NCI-H524 (cell line): ENCODE measurements around the gene P2RX6.
A peak's percentile ranks its signal among the peaks of the same experiment; 100 is the strongest.

Experiments
- DNase-seq, 2 experiments: peaks; one replicate each; lab custom pipeline; 2025; lab: John Stamatoyannopoulos, UW

Gene P2RX6

DNA sequence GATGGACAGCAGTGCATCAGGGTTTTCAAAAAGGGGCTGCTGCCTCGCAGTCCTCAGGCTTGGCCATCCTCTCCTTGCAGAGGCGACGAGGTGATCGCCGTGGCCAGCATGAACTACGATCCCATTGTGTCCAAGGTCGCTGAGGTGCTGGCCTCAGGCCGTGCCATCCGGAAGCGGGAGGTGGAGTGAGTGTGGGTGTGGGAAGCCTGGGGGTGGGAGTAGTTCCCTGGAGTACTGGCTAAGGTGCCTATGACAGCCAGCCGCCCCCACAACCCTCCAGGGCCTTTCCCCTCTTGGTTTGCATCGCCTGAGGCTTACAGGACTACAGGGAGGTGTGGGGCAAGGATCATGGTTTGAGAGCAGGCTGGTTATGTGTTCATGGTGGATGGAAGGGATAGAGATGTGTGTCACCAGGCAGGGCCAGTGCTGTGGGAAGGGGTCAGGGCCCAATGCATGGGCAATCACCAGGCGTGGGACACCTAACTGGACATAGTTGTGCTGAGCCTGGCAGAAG is 35.0 kb upstream of the P2RX6 start:
- DNase-seq, result no peak

DNA sequence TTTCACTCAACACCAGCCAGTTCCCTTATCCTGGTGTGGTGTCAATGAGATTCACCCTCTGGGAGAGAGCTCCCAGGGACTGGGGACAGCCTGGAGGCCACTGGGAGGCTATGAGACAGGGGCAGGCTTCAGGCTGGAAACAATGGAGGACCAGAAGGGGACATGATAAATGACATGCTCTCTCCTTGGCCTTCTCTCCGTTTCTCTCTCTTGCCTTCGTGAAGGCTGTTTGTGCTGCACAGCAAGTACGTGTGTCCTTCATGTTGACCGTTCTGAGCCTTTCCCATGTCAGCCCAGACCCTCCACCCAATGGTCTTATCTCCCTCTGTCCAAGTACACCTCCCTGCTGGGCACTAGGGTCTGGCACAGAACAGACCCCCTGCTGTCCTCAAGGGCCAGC is 34.4 kb upstream of the P2RX6 start:
- DNase-seq, result no peak

DNA sequence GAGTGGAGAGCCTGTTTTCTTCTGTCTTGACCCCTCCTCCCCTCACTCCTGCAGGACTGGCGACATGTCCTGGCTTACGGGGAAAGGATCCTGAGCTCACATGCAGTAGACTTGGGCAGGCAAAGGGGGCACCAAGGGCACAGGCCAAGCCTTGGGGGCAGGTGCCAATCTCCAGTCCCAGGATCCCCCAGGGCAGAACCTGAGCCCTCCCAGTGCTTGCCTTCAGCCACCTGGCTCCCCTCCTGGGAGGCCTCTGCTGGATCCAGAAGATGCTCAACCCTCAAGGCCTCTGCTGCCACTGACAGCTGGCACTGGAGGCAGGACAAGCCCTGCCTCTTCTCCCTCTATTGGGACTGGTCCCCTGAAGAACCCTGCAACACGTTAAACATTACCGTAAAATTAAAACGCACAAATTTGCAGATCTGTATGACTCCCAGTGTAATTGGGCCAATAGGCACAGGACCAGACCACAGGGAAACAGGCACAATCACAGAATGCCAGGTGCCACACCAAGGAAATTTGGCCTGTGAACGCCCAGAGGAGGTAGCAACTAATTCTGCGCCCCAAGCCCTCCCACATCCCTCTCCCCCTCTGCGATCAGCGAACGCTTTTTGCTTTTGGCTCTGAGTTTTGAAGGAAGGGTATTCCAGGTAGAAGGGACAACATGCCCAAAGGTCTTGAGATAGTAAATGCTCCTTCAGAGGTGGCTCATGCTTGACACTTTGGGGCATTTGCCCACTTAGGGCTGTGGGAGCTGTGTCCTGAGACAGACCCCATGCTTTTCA is 33.8 kb upstream of the P2RX6 start:
- peak in 1 of 2 experiments; percentile 53 for DNase-seq

DNA sequence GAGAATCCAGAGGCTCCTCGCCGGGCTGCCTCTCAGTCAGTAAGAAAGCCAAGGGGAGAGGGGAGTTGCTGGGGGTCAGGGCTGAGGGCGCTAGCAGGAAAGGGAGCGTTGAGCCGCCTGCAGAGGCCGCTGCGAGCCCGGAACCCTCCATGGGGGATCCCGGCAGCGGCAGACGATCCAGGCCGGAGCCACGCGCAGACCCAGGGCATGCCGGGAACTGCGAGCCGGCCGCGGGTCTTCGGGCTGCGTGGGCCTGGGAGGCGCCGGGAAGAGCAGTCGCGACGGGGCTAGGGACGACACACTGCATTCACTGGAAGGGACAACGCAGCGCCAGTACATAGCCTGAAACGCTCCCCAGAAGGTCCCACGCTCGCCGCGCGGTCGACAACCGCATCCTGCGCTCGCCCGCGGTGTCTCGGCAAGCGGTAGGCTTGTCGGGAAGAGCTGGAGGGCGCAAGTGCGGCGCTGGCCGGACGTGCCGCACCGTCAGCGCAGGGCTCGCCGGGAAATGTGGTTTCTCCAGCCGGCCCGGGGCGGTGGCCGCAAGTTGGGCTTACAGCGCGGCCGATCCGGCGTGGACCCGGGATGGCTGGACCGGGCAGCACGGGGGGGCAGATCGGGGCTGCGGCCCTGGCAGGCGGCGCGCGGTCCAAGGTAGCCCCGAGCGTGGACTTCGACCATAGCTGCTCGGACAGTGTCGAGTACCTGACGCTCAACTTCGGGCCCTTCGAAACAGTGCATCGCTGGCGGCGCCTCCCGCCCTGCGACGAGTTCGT is 33.0 kb upstream of the P2RX6 start, which contains the start of gene LZTR1:
Gene LZTR1, plus strand, starts transcription at position 511 of the 776 bp plus-strand sequence. Its CDS starts 75 bp downstream, at position 586.
- DNase-seq, result peak in 1 of 2 experiments; percentile 80

DNA sequence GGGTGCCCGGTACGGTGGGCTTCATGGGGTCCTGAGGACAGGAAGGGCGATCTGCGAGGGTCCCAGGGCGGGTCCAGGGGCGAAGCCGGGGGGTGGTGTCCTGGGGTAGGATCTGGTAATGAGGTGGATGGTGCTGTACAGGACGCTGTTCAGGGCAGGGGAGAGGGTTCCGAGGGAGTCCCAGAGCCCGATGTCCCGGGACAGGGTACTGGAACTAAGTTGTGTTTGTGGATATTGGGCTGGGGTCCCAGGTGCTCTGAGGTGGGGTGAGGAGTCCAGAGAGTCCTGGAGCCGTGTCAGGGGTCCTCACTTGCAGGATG is 32.4 kb upstream of the P2RX6 start:
- no peak for DNase-seq

DNA sequence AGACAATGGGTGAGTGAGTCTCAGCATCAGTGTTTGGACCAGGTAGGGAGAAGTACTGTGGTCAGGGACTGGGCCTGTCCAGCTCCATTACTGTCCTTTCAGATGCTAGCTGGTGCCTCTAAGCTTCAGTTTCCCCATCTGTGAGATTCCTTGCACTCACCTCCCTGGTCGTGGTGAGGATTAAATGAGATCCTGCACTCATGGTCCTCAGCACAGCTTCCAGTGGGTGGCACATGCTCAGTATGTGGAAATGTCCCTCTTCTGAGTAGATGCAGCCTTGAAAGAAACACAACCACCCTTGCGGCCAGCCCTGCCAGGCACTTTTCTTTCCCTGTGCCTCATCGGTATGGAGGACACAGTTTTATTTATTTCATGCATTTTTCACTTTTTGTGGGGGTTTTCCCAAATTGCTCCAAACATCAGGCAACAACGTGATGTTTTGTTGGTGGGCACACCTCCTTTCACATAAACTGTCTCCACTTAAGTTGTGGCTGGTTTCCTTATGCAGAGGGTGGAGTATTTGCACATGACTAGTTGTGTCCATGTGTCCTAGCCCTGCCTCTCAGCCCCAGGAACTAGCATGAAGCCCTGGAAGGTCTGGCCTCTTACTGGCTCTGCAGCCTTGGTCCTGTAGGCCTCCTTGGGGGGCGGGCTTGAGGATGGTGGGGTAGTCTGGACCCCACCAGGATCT is 31.7 kb upstream of the P2RX6 start:
- DNase-seq, result no peak

DNA sequence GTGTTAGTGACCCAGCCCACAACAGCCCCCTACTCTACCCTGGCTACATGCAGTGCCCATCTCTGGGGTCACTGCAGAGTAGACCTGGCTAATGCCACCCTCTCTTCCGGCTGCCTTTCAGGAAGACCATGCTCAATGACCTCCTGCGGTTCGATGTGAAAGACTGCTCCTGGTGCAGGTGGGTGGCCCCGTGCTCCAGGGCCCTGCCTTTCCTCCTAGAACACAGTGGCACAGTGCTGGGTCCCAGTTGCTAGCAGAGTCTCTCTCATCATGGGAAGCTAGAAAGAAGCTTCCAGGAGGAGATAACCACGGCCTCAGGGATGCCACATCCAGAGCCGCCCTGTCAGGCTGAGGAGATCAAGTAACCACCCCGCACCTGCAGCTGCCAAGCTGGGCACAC is 29.2 kb upstream of the P2RX6 start:
- DNase-seq, result no peak

DNA sequence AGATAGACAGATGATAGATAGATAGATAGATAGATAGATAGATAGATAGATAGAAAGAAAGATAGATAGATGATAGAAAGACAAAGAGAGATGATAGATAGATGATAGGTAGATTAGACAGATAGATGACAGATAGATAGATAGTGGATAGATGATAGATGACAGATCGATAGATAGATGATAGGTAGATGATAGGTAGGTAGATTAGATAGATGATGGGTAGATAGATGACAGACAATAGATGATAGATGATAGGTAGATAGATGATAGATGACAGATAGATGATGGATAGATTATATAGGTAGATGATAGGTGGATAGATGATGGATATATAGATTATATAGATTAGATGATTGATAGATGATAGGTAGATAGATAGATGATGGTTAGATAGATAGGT is 28.6 kb upstream of the P2RX6 start:
- no peak for DNase-seq

DNA sequence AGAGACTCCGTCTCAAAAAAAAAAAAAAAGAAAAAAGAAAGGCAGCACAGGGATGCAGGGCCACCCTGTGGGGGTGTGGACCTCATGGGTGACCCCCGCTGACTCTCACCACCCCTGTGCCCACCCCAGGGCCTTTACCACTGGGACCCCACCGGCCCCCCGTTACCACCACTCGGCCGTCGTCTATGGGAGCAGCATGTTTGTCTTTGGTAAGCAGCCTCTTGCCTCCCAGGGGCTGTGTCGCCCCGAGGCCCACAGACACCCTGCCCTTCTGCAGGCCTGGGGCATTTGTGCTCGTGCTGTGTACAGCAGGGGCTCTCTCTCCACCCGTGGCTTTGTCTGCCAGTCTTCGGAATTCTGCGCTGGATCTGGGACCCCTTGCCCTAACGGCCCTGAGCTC is 27.6 kb upstream of the P2RX6 start:
- DNase-seq, result no peak

DNA sequence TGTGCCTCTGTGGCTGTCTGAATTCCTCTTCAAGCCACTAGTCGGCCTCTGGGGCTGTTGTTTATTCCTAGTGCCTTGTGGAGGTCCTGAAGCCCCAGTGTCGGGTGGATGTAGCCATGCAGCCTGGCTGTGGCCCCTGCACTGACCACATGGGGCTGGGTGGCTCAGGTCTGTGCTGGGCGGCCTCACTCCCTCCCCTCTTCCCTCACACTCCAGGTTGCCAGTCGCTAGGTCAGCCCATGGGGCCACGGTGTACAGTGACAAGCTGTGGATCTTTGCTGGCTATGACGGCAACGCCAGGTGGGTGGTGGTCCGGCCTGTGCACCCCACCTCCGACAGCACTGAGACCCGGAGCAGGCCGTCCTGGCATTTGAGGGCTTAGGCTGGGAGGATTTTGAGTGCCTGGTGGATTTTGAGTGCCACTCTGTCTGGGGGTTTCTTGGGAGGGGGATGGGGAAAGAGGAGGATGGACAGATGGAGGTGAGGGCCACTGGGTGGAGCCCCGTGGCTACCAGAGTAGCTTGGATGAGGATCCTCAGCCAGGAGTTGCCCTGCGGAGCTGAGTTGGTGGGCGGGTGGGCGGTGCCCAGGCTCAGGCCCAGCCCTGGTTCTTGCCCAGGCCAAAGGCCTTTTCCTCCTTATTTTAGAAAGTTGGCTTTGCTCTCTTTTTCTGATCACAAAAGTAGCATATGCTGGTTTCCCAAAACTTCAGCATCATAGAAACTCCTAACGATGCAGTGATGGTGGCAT is 26.2 kb upstream of the P2RX6 start:
- DNase-seq, result no peak

DNA sequence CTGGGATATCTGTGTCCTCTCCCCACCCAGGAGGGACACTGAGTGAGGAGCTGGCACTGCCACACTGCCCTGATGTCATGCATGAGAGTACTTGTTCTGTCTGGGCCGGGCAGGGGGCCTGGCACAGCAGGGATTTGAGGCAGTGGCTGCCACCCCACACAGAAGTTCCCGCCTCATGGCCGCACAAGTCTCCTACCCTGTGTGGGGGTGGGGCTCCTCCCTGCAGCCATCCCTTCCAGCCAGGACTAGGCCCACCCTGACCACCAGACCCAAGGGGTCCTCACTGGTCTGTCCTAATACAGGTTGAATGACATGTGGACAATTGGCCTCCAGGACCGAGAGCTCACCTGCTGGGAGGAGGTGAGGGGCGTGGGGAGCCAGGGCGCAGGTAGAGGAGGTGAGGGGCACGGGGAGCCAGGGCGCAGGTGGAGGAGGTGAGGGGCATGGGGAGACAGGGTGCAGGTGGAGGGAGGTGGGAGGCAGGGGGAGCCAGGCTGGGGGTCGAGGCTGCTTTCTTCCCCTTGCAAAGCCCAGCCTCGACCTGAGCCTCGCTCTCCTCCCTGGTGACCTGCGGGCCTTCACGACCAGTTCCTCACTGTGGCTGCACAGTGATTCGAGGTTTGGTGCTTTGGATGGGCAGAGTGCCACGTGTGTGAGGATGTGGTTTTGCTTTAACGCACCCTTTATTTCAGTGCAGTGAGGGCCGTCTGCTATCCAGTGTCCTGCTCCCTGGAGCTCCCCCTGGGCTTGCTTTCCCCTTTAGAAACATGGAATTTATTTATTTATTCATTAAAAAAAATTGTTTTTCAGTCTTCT is 25.4 kb upstream of the P2RX6 start:
- DNase-seq, result no peak

DNA sequence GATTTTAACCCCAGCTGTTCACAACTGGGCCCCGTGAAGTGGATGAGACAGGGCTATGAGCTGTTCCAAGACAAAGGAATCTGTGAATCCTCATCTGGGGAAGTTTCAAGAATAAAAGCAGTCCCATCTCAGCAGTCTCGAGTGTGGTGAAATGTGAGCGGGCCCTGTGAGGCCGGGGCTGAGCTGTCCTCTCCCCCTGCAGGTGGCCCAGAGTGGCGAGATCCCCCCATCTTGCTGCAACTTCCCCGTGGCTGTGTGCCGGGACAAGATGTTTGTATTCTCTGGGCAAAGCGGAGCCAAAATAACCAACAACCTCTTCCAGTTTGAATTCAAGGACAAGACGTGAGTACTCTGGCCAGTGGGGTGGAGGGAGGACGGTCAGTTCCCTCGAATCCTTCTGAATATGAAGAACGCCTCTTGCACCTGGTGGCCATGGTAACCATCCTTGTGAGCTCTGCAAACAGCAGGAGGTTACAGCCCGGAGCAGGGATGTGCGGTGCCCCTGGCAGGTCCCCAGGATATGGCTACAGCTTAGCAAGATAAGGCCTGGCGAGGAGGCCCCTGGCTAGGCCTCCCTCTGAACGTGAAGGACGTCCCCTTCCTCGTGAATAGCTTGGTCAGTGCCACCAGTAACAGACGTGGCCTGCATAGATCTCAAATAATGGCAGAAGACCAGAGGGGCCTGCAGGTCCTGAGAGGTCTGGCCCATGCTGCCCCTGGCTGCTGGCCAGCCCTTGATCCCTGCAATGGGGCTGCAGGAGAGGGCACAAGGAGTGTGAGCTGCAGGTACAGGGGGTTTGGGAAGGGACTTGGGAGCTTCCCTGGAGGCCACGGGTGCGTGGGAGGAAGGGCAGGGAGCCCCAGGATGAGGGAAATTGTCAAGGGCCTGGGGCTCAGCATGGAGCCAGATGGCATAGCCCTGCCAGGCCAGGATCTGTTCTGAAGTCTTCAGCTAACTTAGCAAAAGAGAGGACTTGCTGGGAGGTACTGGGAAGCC is 24.5 kb upstream of the P2RX6 start:
- no peak for DNase-seq

DNA sequence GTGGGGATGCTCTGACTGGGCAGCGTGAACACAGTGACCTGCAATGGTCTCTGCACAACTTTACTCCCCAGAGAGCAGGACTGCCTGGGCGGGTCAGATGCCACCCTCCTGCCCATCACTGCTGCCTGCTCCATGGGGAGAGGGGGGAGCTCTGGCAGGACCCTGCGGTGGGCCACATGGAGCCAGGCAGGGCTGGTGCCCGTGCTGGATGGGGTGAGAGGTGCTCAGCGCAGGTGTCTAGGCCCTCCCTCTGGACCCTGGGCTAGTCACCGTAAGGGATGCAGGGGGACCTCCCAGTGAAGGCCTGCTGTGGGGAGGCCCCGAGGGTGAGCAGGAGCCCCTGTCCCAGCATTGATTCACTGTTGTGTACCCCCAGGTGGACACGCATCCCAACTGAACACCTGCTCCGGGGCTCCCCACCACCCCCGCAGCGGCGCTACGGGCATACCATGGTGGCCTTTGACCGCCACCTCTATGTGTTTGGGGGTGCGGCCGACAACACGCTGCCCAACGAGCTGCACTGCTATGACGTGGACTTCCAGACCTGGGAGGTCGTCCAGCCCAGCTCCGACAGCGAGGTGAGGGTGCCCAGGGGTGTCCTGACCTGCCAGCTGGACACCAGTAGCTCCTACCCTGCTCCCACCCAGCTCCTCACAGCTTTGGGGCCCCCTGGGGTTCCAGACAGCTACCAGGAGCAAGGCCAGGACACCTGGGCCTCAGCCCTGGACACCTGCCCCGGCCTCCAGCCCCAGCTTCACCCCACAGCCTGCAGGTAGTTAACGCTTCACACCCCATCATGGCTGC is 23.5 kb upstream of the P2RX6 start:
- DNase-seq, result no peak

DNA sequence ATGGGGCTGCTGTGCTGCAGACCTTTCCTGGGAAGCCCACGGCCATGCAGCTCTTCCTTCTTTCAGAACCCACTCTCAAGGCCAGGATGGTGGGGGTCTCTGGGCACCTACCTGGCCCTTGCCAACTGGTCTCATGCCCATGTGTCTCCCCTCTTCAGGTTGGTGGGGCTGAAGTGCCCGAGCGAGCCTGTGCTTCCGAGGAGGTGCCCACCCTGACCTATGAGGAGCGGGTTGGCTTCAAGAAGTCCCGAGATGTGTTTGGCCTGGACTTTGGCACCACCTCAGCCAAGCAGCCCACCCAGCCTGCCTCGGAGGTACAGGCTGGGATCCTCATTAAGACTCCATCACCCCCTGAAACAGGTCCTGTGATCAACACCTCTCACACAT is 22.9 kb upstream of the P2RX6 start:
- no peak for DNase-seq

DNA sequence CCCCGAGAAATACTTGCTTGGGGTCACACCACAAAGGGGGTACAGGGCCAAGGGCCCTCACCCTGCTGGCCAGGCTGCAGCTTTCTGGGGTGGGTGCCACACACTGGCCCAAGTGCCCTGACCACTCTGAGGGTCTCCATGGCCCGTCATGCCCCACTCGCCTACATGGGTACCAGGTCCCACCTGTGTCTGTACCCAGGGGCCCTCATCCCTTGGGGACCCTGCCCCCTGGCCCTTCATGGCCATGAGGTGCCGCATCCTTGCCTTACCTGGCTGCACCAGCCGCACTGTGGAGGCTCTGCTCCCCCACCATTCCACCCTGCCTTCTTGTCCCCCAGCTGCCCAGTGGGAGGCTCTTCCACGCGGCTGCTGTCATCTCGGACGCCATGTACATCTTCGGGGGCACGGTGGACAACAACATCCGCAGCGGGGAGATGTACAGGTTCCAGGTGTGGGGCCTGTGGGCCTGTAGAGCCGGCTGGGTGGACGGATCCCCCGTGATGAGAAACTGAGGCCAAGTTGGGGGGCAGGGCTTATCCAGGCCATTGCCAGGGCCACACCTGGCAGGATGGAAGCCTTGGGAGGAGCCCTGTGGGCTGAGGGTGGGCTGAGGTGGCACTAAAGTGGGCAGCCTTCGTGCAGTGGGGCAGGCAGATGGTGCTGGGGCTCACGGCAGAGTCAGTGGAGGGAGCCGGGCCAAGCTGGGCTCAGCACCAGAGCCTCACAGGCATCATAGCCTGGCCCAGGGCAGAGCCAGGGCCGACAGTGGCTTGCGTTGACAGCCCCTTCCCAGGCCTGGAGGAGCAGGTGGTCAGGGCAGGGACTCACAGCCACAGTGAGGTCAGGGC is 22.3 kb upstream of the P2RX6 start:
- DNase-seq, result no peak

DNA sequence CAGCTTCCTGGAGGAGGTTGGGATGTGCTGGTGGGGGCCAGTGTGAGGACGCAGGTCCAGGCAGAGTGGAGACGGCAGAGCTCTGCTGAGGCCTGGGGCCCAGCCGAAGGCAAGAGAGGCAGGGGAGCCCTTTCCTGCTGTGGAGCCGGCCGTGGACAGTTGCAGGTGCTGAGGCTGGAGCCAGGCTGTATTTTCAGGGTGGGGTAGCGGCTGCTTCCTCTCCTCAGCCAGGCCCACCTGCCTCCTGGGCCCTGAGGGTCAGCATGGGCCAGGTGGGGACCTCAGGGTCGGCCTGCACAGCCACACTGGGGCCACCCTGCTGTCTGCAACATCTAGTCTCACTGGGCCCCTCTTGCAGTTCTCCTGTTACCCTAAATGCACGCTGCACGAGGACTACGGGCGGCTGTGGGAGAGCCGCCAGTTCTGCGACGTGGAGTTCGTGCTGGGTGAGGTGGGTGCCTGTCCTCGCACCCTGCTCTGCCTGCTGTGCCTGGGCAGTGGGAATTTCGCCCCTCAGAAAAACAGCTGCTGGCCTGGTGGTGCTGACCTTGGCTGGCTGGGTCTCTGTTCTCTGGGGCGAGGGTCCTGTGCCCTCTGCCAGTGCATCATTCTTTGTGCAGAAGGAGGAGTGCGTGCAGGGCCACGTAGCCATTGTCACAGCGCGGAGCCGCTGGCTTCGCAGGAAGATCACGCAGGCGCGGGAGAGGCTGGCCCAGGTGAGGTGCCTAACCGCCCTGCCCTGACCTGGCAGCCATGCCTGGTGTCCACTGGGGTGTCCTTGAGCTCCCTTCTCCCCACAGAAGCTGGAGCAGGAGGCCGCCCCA is 21.4 kb upstream of the P2RX6 start:
- no peak for DNase-seq
